Glutamatergic neuron (in vitro differentiated cells): Measurements from ENCODE around the gene ABCD1. TPM values are rescaled to one million over a fixed set of nuclear protein-coding genes. Genes with fewer than 3 reads are reported as not detected.
"Not testable (repeated sequence)": the region's sequence is repeated elsewhere in the genome, so short reads cannot be mapped to it uniquely, and the experiment has no call there.

Experiments used
- DNase-seq: peaks from one replicate; pipeline ENCODE4 v3.0.0; 2022
- H3K27ac Mint-ChIP-seq: one replicate; pipeline ENCODE4 v1.8.0; 2020; ENCODE audit warnings: mild to moderate bottlenecking, mixed read lengths, inconsistent platforms; ENCODE audit not compliant: unreplicated experiment
- H3K27me3 Mint-ChIP-seq: one replicate; pipeline ENCODE4 v1.8.0; 2020; ENCODE audit warnings: mild to moderate bottlenecking, moderate library complexity, mixed read lengths, inconsistent platforms; ENCODE audit not compliant: unreplicated experiment
- H3K36me3 Mint-ChIP-seq: one replicate; pipeline ENCODE4 v1.8.0; 2020; ENCODE audit warnings: mild to moderate bottlenecking, mixed read lengths, inconsistent platforms; ENCODE audit not compliant: unreplicated experiment
- H3K4me1 Mint-ChIP-seq: one replicate; pipeline ENCODE4 v1.8.0; 2020; ENCODE audit warnings: mild to moderate bottlenecking, low read depth, mixed read lengths, inconsistent platforms; ENCODE audit not compliant: unreplicated experiment
- H3K4me3 Mint-ChIP-seq: one replicate; pipeline ENCODE4 v1.8.0; 2020; ENCODE audit warnings: mild to moderate bottlenecking, mixed read lengths, inconsistent platforms; ENCODE audit not compliant: unreplicated experiment
- H3K9me3 Mint-ChIP-seq: one replicate; pipeline ENCODE4 v1.8.0; 2020; ENCODE audit warnings: mild to moderate bottlenecking, moderate library complexity, mixed read lengths, inconsistent platforms; ENCODE audit not compliant: unreplicated experiment
- total RNA-seq: library from RNA; stranded (reverse); fragmentation: NEBNext Ultra II Directional; extraction: Animal tissue kit (Norgen Biotek cat#: 25700); gene quantifications from one replicate; pipeline ENCODE4 v1.2.1, GENCODE V29; 2021; ENCODE audit not compliant: unreplicated experiment
- TF ChIP-seq, protein P1 (sequence below): fragments of 200-600 bp; sonication (generic); IDR thresholded peaks from one replicate; pipeline ENCODE4 v1.5.0; 2021; ENCODE audit not compliant: partially characterized antibody, unreplicated experiment

Gene ABCD1
- total RNA-seq, 1 donor from 2014 or later = 13.5 TPM

DNA sequence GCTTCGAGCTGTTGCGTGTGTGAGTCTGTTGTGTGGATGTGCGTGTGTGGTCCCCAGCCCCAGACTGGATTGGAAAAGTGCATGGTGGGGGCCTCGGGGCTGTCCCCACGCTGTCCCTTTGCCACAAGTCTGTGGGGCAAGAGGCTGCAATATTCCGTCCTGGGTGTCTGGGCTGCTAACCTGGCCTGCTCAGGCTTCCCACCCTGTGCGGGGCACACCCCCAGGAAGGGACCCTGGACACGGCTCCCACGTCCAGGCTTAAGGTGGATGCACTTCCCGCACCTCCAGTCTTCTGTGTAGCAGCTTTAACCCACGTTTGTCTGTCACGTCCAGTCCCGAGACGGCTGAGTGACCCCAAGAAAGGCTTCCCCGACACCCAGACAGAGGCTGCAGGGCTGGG, 28.6 kb upstream of the ABCD1 start:
- Mint-ChIP-seq H3K36me3 (no peaks in the 10 kb centered on the region), H3K4me3 (no peak overlapping the region), H3K27me3 (peaks cover 2% of the 10 kb centered on the region), H3K9me3 (peaks cover 3% of the 10 kb centered on the region), H3K4me1 (no peaks in the 10 kb centered on the region), H3K27ac (no peak overlapping the region)
- DNase-seq = no peak
- TF ChIP-seq, protein P1, sequence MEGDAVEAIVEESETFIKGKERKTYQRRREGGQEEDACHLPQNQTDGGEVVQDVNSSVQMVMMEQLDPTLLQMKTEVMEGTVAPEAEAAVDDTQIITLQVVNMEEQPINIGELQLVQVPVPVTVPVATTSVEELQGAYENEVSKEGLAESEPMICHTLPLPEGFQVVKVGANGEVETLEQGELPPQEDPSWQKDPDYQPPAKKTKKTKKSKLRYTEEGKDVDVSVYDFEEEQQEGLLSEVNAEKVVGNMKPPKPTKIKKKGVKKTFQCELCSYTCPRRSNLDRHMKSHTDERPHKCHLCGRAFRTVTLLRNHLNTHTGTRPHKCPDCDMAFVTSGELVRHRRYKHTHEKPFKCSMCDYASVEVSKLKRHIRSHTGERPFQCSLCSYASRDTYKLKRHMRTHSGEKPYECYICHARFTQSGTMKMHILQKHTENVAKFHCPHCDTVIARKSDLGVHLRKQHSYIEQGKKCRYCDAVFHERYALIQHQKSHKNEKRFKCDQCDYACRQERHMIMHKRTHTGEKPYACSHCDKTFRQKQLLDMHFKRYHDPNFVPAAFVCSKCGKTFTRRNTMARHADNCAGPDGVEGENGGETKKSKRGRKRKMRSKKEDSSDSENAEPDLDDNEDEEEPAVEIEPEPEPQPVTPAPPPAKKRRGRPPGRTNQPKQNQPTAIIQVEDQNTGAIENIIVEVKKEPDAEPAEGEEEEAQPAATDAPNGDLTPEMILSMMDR = no peak

DNA sequence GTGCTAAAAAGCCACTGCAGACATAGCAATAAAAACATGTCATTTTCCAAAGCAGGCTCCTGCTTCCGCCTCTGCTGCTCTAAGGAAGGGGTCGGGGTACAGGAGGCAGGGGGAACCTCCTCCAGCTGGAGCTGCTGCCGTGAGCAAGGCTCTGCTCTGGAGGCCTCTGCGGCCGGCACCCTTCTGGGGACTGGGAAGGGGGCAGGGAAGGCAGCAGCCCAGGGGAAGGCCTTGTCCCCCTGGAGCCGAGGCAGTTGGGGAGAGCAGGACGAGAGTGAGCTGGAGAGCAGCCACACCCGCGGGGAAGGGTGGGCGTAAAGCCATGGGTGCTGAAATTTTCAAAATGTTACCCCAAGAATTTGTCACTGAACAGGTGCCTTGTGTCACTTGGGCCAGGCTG, 28.1 kb upstream of the ABCD1 start:
- not testable (repeated sequence) for H3K27ac Mint-ChIP-seq, H3K9me3 Mint-ChIP-seq, H3K4me1 Mint-ChIP-seq, H3K4me3 Mint-ChIP-seq, H3K27me3 Mint-ChIP-seq, DNase-seq, H3K36me3 Mint-ChIP-seq

DNA sequence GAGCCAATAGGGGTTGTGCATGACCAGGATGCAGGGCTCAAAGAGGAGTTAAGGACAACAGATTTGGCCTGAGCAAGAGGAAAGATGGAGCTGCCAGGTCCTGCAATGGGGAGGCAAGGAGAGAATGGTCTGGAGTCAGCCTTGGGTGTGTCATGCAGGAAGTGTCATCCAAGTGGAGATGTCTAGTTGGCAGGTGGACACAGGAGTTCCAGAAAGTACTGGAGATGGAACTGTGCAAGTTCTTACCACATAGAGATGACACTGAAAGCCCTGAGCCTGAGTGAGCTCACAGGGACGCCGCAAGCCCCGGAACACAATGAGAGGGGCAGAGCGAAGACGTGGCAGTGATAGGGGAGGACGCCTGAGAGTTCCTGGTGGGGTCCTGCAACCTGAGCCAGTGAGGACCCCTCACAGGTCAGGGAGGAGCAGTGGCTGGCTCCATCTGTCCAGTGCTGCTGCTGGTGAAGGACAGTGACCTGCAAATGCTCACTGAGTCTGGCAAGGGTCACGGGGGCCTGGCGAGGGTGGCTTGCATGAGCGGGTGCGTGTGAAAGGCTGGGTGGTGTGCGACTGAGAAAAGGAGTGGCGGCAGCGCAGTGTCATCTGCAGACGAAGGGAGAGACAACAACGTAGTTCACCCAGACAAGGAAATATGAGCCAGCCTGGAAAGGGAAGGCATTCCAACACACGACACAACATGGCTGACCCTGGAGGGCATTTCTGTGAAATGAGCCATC, 27.5 kb upstream of the ABCD1 start:
- not testable (repeated sequence) for H3K4me3 Mint-ChIP-seq, H3K4me1 Mint-ChIP-seq, DNase-seq, H3K9me3 Mint-ChIP-seq, H3K36me3 Mint-ChIP-seq, H3K27me3 Mint-ChIP-seq
- H3K27ac Mint-ChIP-seq = peak overlapping the region; percentile 38

DNA sequence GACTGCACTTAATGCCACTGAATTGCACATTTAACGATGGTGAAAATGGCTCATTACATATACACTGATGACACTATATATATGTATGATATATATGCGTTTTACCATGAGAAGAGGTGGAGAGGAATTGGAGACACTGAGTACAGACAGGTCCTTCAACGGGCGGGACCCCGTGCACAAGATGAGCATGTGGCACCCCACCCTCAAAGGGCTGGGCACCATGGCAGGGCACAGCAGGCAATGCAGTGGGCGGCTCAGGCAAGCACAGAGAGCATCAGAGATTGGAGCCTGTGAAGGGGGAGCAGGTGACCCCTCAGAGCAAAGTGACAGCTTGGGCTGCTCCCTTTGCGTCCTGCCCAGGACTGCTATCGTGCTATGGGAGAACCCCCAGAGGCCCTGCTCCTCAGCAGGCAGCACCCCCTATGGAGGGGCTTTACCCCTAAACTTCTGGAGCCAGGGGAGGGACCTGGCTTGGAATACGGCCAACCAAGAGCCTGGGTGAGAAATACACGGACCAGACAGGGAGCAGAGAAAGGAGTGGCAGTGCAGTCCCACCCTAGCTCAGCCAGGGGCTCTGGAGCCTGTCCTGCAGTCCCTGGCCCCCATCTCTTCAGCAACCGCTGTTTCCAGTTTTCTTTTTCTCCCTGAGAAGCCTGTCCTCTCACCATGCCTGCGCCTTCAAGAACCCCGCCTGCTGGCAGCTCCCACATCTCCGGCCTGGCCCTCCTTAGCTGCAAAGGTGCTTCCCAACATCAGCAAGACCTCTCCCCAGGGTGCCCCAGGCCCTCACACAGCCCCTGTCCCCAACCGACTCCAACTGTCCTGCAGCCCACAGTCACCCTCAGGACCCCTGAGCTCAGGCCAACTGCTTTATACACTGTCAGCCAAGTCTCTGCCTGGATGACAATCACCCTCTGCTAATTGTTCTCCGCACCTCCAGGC, 26.5 kb upstream of the ABCD1 start:
- H3K27me3 Mint-ChIP-seq = peaks cover 2% of the 10 kb centered on the region
- H3K4me1 Mint-ChIP-seq = no peaks in the 10 kb centered on the region
- H3K36me3 Mint-ChIP-seq = no peaks in the 10 kb centered on the region
- H3K4me3 Mint-ChIP-seq = no peak overlapping the region
- peaks cover 3% of the 10 kb centered on the region for H3K9me3 Mint-ChIP-seq
- no peak for DNase-seq
- H3K27ac Mint-ChIP-seq = peak overlapping the region; percentile 36
- TF ChIP-seq, protein P1 = no peak

DNA sequence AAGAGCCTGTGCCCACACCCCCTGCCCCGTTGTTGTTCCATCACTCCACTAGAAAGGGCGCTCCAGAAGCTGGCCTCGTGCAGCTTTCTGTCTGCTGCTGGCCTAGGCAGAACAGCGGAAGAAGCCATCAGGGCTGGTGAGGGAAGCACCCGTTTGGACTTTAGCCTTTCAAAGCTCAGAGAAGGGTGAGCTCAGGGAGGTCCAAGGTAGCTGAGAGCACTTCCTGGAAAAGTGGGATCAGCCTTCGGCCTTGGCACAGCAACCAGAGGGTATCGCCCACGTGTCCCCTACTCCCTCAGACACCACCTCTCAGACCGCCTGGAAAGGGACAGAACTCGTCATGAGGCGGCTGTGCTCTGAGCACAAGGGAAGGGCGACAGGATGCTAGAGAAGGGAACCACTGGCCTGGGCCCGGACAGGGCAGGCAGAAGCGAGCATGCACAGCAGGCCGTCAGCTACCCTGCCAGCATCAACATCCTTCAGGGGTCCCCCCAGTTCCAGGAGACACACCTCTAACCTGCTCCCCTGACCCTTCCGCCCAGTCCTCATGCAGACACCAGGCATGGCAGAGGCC, 25.4 kb upstream of the ABCD1 start:
- DNase-seq, H3K27me3 Mint-ChIP-seq, H3K4me3 Mint-ChIP-seq, H3K27ac Mint-ChIP-seq, H3K9me3 Mint-ChIP-seq, H3K36me3 Mint-ChIP-seq, H3K4me1 Mint-ChIP-seq: not testable (repeated sequence)

DNA sequence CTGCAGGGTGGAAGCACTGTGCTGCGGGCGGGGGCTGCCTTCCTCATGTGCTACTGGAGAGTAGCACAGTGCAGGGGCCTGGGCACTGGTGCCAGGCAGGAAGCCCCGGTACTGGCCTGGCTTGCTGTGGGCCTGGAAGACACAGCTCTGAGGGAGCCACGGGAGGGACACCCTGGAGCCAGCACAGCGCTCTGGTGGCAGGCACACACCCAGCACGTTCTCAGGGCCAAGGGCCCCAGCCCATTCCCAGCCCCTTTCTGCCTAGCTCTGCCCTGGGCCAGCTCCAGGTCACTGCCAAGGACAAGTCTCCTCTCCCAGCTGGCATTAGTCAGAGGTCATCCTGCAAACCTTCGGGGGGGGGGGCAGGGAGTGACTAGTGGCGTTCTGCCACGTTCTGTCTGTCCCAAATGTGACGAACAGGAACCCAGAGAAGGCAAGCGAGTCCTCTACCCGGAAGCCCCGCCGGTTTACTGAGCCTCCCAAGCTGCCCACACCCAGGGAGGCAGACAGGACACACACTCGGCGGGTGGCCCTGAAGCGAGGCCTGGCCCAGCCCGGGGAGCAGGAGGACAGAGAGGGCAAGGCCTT, 24.8 kb upstream of the ABCD1 start:
- not testable (repeated sequence) for H3K36me3 Mint-ChIP-seq, H3K9me3 Mint-ChIP-seq, H3K27me3 Mint-ChIP-seq, DNase-seq, H3K4me3 Mint-ChIP-seq, H3K4me1 Mint-ChIP-seq, H3K27ac Mint-ChIP-seq
